GM23248 (cell line): ENCODE results near the gene GAK. TPM values are rescaled to one million over a fixed set of nuclear protein-coding genes. Genes with fewer than 3 reads are reported as not detected.

Source experiments
- DNase-seq: peaks from one replicate; pipeline ENCODE4 v3.0.0-alpha.2; 2015
- H2AFZ ChIP-seq: fragments of 200-600 bp; sonication (generic); 2 replicates; pipeline ENCODE4 v1.6.1; 2016; ENCODE audit warnings: antibody characterized with exemption
- H3F3A ChIP-seq: fragments of 200-600 bp; sonication (generic); 2 replicates; pipeline ENCODE4 v1.6.1; 2016; ENCODE audit warnings: mild to moderate bottlenecking, antibody characterized with exemption, mixed run types; ENCODE audit not compliant: insufficient read depth
- H3K27ac ChIP-seq: fragments of 200-600 bp; sonication (generic); 2 replicates; pipeline ENCODE4 v1.5.1; 2016; ENCODE audit warnings: mild to moderate bottlenecking
- H3K27me3 ChIP-seq: fragments of 200-600 bp; sonication (generic); replicated peaks from 2 replicates; pipeline ENCODE4 v1.6.1; 2016; ENCODE audit warnings: mild to moderate bottlenecking; ENCODE audit not compliant: insufficient read depth
- H3K36me3 ChIP-seq: fragments of 200-600 bp; sonication (generic); 2 replicates; pipeline ENCODE4 v1.6.1; 2016; ENCODE audit warnings: low read depth, mild to moderate bottlenecking
- H3K4me1 ChIP-seq: fragments of 200-600 bp; sonication (generic); 2 replicates; pipeline ENCODE4 v1.6.1; 2016; ENCODE audit warnings: mild to moderate bottlenecking; ENCODE audit not compliant: insufficient read depth
- H3K4me2 ChIP-seq: fragments of 200-600 bp; sonication (generic); one replicate; pipeline ENCODE4 v1.6.1; 2016; ENCODE audit warnings: mild to moderate bottlenecking; ENCODE audit not compliant: unreplicated experiment
- H3K4me3 ChIP-seq: fragments of 200-600 bp; sonication (generic); 2 replicates; pipeline ENCODE4 v1.5.1; 2016; ENCODE audit warnings: mild to moderate bottlenecking
- H3K79me2 ChIP-seq: fragments of 200-600 bp; sonication (generic); 2 replicates; pipeline ENCODE4 v1.6.1; 2016; ENCODE audit warnings: mild to moderate bottlenecking; ENCODE audit not compliant: insufficient read depth
- H3K9ac ChIP-seq: fragments of 200-600 bp; sonication (generic); 2 replicates; pipeline ENCODE4 v1.6.1; 2016; ENCODE audit warnings: mild to moderate bottlenecking
- H3K9me2 ChIP-seq: fragments of 200-600 bp; sonication (generic); 2 replicates; pipeline ENCODE4 v1.6.1; 2016; ENCODE audit warnings: mixed run types, mild to moderate bottlenecking, moderate library complexity; ENCODE audit not compliant: insufficient read depth
- H3K9me3 ChIP-seq: fragments of 200-600 bp; sonication (generic); one replicate; pipeline ENCODE4 v1.6.1; 2017; ENCODE audit warnings: low read depth
- H4K20me1 ChIP-seq: fragments of 200-600 bp; sonication (generic); 2 replicates; pipeline ENCODE4 v1.6.0; 2016; ENCODE audit not compliant: insufficient read depth
- EZH2 ChIP-seq: fragments of 200-600 bp; sonication (generic); IDR thresholded peaks from 2 replicates; pipeline ENCODE4 v1.6.1; 2018; ENCODE audit warnings: antibody characterized with exemption, mild to moderate bottlenecking; ENCODE audit not compliant: insufficient read depth, poor library complexity, severe bottlenecking
- EZH2phosphoT487 ChIP-seq: fragments of 200-600 bp; sonication (generic); IDR thresholded peaks from 2 replicates; pipeline ENCODE4 v1.6.1; 2018; ENCODE audit warnings: antibody characterized with exemption, moderate library complexity, mild to moderate bottlenecking, low read depth; ENCODE audit not compliant: insufficient read depth
- whole genome bisulfite sequencing, 2 experiments: methylation state at CpG; one replicate each; pipeline ENCODE4 v1.1.6; 2015 to 2017; ENCODE audit warnings: low lambda C conversion rate in 2 of 2, low coverage in 1 of 2; ENCODE audit errors: missing lambda C conversion rate in 2 of 2; 5-methylcytosine and 5-hydroxymethylcytosine counted together
- in situ Hi-C: fragments of 300-500 bp; cut with MboI; formaldehyde crosslinking; loops from 2 replicates; pipeline ENCODE4 v1.15.0; 2020
- polyA plus RNA-seq: library from polyadenylated mRNA; unstranded; fragments of >200 nt; fragmentation: Nextera tagmentation; extraction: Ambion mirVana; gene quantifications from 2 replicates; pipeline ENCODE4 v1.2.1, GENCODE V29; 2016
- total RNA-seq: library from RNA; depleted of rRNA; stranded (reverse); fragments of >200 nt; shearing (Covaris generic); gene quantifications from 2 replicates; pipeline ENCODE4 v1.2.3, GENCODE V29; 2014

Gene GAK
- total and polyA plus RNA-seq, 2 experiments from 2014 or later, result 41.1 to 86.7 TPM

DNA sequence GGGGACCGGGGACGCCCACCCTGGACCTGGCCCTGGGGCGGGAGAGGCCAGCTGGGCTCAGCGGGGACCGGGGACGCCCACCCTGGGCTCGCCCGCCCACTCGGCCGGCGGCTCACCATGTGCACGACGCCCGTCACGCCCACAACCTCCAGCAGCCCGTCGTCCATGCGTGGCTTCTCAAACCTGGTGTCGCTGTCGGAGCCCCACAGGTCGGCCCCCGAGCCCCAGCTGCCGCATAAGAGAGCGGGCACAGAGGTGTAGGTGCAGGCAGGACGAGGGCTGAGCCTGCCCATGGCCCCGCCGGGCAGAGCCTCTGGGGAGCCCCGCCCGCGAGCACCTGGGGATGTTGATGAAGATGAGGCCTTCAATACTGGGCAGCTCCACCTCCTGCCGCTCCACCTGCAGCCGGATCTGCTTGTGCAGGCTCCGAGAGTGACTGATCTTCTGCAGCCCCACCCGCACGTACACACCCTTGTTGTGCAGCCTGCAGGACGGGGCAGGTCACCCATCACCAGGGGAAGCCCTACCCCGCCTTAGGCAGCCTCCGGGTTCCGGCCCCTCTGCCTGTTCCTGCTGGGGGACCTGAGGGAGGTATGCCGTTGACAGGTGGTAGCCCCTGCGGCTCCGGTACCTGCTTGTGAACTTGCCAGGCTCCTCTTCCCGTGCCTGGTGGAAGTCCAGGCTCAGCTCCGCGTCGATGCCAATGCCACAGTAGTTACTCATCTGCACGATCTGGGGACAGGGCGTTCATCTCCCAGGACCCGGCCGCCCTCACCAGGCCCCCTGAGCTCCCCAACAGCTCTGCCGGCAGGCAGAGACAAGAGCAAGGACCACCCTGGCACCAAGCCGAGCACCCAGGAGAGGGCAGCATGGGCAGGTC lies 29.5 kb upstream of the GAK start:
- in situ Hi-C loops, result no loop called here
- no peaks in the 10 kb centered on the region for H3K27me3 ChIP-seq
- no peak for TF ChIP-seq EZH2
- no peak for TF ChIP-seq EZH2phosphoT487
- no peak overlapping the region for H3K4me3 ChIP-seq
- DNase-seq, result no peak
- no peak overlapping the region for H3K27ac ChIP-seq
- no peaks in the 10 kb centered on the region for H3K79me2 ChIP-seq
- H3K9me3 ChIP-seq, result no peaks in the 10 kb centered on the region
- H3K9ac ChIP-seq, result no peak overlapping the region
- H4K20me1 ChIP-seq, result no peaks in the 10 kb centered on the region
- no peak overlapping the region for H2AFZ ChIP-seq
- no peaks in the 10 kb centered on the region for H3K36me3 ChIP-seq
- no peaks in the 10 kb centered on the region for H3K9me2 ChIP-seq
- no peak overlapping the region for H3K4me2 ChIP-seq
- H3K4me1 ChIP-seq, result no peaks in the 10 kb centered on the region
- H3F3A ChIP-seq, result no peaks in the 10 kb centered on the region
- WGBS, 2 experiments, result 89 to 90% methylated on average over 39 to 52 of the region's 52 CpGs

DNA sequence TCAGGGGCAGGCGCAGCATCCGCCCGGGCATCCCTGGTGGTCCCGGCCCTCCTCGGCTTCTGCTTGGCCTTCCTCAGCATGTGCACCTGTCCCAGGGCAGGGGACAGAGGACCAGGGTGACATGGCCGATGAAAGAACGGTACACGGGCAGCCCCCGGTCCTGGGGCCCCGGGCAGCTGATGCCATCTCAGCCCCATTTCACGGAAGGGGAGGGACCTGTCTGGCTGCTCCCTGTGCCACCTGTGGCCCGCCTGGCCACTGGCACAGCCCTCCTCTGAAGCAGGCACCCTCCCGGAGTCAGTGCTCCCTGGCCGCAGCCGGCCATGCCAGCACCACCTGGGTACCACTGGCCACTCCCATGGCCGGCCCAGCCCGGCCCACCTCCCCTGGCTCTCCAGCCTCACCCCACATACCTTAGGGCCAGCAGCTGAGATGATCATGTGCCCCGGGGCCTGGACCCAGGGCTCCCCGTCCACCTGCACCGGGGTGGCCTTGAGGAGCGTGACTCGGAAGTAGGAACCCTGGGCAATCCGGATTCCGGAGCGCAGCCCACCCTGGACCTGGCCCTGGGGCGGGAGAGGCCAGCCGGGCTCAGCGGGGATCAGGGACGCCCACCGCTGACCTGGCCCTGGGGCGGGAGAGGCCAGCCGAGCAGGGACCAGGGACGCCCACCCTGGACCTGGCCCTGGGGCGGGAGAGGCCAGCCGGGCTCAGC lies 28.7 kb upstream of the GAK start:
- Histone ChIP-seq H3K4me3 (no peak overlapping the region), H3K9me3 (no peaks in the 10 kb centered on the region), H3K4me2 (no peak overlapping the region), H3K79me2 (no peaks in the 10 kb centered on the region), H3K36me3 (no peaks in the 10 kb centered on the region), H3K9me2 (no peaks in the 10 kb centered on the region), H4K20me1 (no peaks in the 10 kb centered on the region), H3K27ac (no peak overlapping the region), H3K4me1 (no peaks in the 10 kb centered on the region), H3F3A (no peaks in the 10 kb centered on the region), H3K27me3 (no peaks in the 10 kb centered on the region), H3K9ac (no peak overlapping the region), H2AFZ (no peak overlapping the region)
- WGBS, 2 experiments, result 93 to 94% methylated on average over 29 to 35 of the region's 35 CpGs
- in situ Hi-C loops, result no loop called here
- no peak for DNase-seq
- no peak for TF ChIP-seq EZH2phosphoT487
- TF ChIP-seq EZH2, result no peak

DNA sequence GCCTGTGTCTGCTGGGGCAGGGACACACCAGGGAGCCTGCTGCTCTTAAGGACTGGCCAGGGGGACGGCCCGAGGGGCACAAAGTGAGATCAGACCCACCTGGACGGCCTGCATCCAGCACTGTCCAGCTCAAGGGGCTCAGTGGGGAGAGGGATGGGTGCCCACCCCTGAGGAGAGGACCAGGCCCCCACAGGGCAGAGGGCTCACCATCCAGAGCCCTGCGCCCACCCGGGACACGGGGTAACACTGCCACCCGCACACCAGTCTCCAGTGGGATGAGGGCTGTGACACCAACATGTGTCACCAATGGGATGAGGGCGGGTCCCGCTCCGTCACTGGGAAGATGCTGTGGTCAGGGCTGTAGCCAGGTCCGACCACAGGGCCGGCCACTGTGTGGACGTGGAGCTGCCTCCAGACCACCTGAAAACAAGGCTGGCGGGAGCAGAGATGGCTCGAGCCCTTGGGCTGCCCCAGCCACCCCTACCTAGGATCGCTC lies 28.1 kb upstream of the GAK start:
- Histone ChIP-seq H3K9me3 (no peaks in the 10 kb centered on the region), H3F3A (no peaks in the 10 kb centered on the region), H2AFZ (no peak overlapping the region), H3K79me2 (no peaks in the 10 kb centered on the region), H3K27me3 (no peaks in the 10 kb centered on the region), H3K9me2 (no peaks in the 10 kb centered on the region), H4K20me1 (no peaks in the 10 kb centered on the region), H3K36me3 (no peaks in the 10 kb centered on the region), H3K27ac (no peak overlapping the region), H3K4me1 (no peaks in the 10 kb centered on the region), H3K4me3 (no peak overlapping the region), H3K9ac (no peak overlapping the region), H3K4me2 (no peak overlapping the region)
- in situ Hi-C loops, result no loop called here
- DNase-seq, result no peak
- WGBS, 2 experiments, result 86 to 88% methylated on average over 16 of the region's 16 CpGs
- no peak for TF ChIP-seq EZH2
- TF ChIP-seq EZH2phosphoT487, result no peak

DNA sequence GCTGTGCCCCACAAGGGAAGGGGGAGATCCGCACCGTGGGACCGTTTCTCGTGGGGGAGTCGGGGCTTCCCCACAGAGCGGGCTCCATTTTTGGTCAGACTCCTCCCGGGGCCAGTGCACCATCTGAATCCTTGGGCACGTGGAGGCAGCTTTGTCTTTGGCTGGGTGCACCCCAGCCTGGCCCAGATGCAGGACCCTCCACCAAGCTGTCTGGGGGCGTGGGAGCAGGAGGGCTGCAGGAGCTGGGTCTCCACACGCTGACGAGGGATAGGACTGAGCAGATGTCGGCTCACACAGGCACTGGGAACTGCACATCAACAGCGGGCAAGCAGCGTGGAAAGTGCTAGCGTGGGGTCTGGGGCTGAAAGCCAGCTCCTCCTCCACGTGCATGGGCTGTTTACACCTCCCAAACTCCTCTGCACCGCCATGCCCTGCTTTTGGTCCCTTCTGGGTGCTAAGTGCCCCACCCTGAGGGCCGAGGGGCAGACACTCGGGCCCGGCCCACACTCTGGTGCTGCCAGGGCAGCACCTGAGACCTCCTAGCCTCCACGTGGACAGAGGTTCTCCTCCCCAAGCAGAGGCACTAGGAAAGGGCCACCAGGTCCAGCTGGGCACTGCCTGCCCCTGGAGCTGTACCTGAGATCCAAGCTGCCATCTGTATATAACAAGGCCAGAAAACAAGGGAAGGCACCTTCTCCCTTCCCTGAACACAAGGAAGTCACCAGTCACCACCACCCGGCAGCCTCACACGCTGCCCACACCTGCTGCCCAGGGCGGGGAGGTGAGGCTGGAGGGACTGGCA lies 27.4 kb upstream of the GAK start:
- H3K4me1 ChIP-seq, result no peaks in the 10 kb centered on the region
- no peaks in the 10 kb centered on the region for H3K79me2 ChIP-seq
- no peak overlapping the region for H3K9ac ChIP-seq
- H3K4me3 ChIP-seq, result no peak overlapping the region
- no peaks in the 10 kb centered on the region for H3K9me2 ChIP-seq
- H3K36me3 ChIP-seq, result no peaks in the 10 kb centered on the region
- H3K9me3 ChIP-seq, result no peaks in the 10 kb centered on the region
- in situ Hi-C loops, result no loop called here
- H2AFZ ChIP-seq, result no peak overlapping the region
- H3K27me3 ChIP-seq, result no peaks in the 10 kb centered on the region
- no peak for TF ChIP-seq EZH2
- no peak for TF ChIP-seq EZH2phosphoT487
- no peaks in the 10 kb centered on the region for H4K20me1 ChIP-seq
- DNase-seq, result no peak
- H3K4me2 ChIP-seq, result no peak overlapping the region
- no peaks in the 10 kb centered on the region; the same call in 1 of the 2 replicates for H3F3A ChIP-seq
- 79 to 81% methylated on average over 23 of the region's 24 CpGs for whole genome bisulfite sequencing, 2 experiments
- no peak overlapping the region for H3K27ac ChIP-seq
